HG02884 (cell line): Measurements from ENCODE around the gene TRIM17.
A peak's percentile ranks its signal among the peaks of the same experiment; 100 is the strongest.

ENCODE experiments used
- ATAC-seq: cut with Tn5 transposase; IDR thresholded peaks from one replicate; pipeline ENCODE4 v1.9.1; 2021; ENCODE audit warnings: mild to moderate bottlenecking, moderate library complexity; ENCODE audit not compliant: unreplicated experiment

TRIM17 gene

GRCh38 chr1:228416217-228416933 is at the start of gene TRIM17:
TRIM17 (minus strand) TSS chr1:228416861; CDS start chr1:228415072, 1,789 bp downstream.
- ATAC-seq, result no peak

- ATAC-seq, result no peak
Measured at GRCh38 chr1:228465571-228466146, 49.0 kb upstream of the TRIM17 start.

GRCh38 chr1:228465141-228465540 is 48.5 kb upstream of the TRIM17 start:
- ATAC-seq, result no peak

GRCh38 chr1:228464487-228464983 is 47.9 kb upstream of the TRIM17 start:
- peak; percentile 80 for ATAC-seq

- peak; percentile 51 for ATAC-seq
Measured at GRCh38 chr1:228463559-228464455, 47.1 kb upstream of the TRIM17 start.

GRCh38 chr1:228463009-228463558 is 46.4 kb upstream of the TRIM17 start:
- ATAC-seq, result no peak

GRCh38 chr1:228462560-228462959 is 45.9 kb upstream of the TRIM17 start:
- no peak for ATAC-seq

- no peak for ATAC-seq
Measured at GRCh38 chr1:228460821-228461220, 44.2 kb upstream of the TRIM17 start.

GRCh38 chr1:228459091-228459993 is 42.7 kb upstream of the TRIM17 start:
- ATAC-seq, result no peak

GRCh38 chr1:228457396-228458176 is 40.9 kb upstream of the TRIM17 start:
- peak; percentile 85 for ATAC-seq

- ATAC-seq, result peak; percentile 2
Measured at GRCh38 chr1:228457017-228457395, 40.3 kb upstream of the TRIM17 start.

- no peak for ATAC-seq
Measured at GRCh38 chr1:228456252-228457016, 39.8 kb upstream of the TRIM17 start.

GRCh38 chr1:228455715-228456114 is 39.1 kb upstream of the TRIM17 start:
- no peak for ATAC-seq

GRCh38 chr1:228454238-228454637 is 37.6 kb upstream of the TRIM17 start:
- ATAC-seq, result no peak

- no peak for ATAC-seq
Measured at GRCh38 chr1:228453614-228454013, 37.0 kb upstream of the TRIM17 start.

- no peak for ATAC-seq
Measured at GRCh38 chr1:228453022-228453560, 36.4 kb upstream of the TRIM17 start.

GRCh38 chr1:228452194-228453021 is 35.7 kb upstream of the TRIM17 start:
- ATAC-seq, result no peak
